HepG2 (cell line): ENCODE measurements around the gene TSNAXIP1. TPM values are rescaled to one million over a fixed set of nuclear protein-coding genes. Genes with fewer than 3 reads are reported as not detected.
A peak's percentile ranks its signal among the peaks of the same experiment; 100 is the strongest.

Experiments
- AHR ChIP-seq: IDR thresholded peaks from 2 replicates; pipeline ENCODE4 v1.6.1; 2018; ENCODE audit warnings: missing genetic modification reagents, missing compliant biosample characterization
- DNMT1 ChIP-seq: sonication (generic); formaldehyde crosslinking; IDR thresholded peaks from 2 replicates; pipeline ENCODE4 v1.5.1; 2020; ENCODE audit warnings: mild to moderate bottlenecking, missing genetic modification reagents
- FOXP1 ChIP-seq, 2 experiments: fragments of 450-650 bp in 1 of 2; IDR thresholded peaks; 2 replicates each; pipeline ENCODE4 v1.6.1; 2017 to 2018; ENCODE audit warnings: antibody characterized with exemption in 1 of 2
- KLF6 ChIP-seq: IDR thresholded peaks from 2 replicates; pipeline ENCODE4 v1.8.0; 2016; ENCODE audit warnings: missing biosample characterization, missing genetic modification reagents
- MED13 ChIP-seq: sonication (generic); formaldehyde crosslinking; IDR thresholded peaks from 2 replicates; pipeline ENCODE4 v1.5.0; 2020; ENCODE audit warnings: missing genetic modification reagents
- MIER3 ChIP-seq: IDR thresholded peaks from 2 replicates; pipeline ENCODE4 v1.6.1; 2016; ENCODE audit warnings: missing compliant biosample characterization, borderline replicate concordance
- ONECUT2 ChIP-seq: sonication (generic); formaldehyde crosslinking; IDR thresholded peaks from 2 replicates; pipeline ENCODE4 v1.4.0; 2020; ENCODE audit warnings: missing genetic modification reagents
- PHF20 ChIP-seq: sonication (generic); formaldehyde crosslinking; IDR thresholded peaks from 2 replicates; pipeline ENCODE4 v1.5.0; 2020; ENCODE audit warnings: mild to moderate bottlenecking, missing genetic modification reagents
- SP2 ChIP-seq: sonication (generic); formaldehyde crosslinking; IDR thresholded peaks from 2 replicates; pipeline ENCODE4 v1.5.1; 2020; ENCODE audit warnings: mild to moderate bottlenecking, missing genetic modification reagents
- TEAD3 ChIP-seq: optimal IDR thresholded peaks from 2 replicates; pipeline ENCODE3; 2016; ENCODE audit warnings: borderline replicate concordance
- ZBTB1 ChIP-seq: sonication (generic); formaldehyde crosslinking; IDR thresholded peaks from 2 replicates; pipeline ENCODE4 v1.4.0; 2020; ENCODE audit warnings: missing genetic modification reagents, borderline replicate concordance
- ZC3H13 ChIP-seq: sonication (generic); formaldehyde crosslinking; IDR thresholded peaks from 2 replicates; pipeline ENCODE4 v1.8.1; 2023; ENCODE audit warnings: mild to moderate bottlenecking, missing genetic modification reagents, moderate library complexity
- ZNF251 ChIP-seq: sonication (generic); formaldehyde crosslinking; IDR thresholded peaks from 2 replicates; pipeline ENCODE4 v1.9.0; 2021; ENCODE audit warnings: mild to moderate bottlenecking, missing genetic modification reagents
- ZNF263 ChIP-seq: sonication (generic); formaldehyde crosslinking; IDR thresholded peaks from 2 replicates; pipeline ENCODE4 v1.4.0; 2020; ENCODE audit warnings: missing genetic modification reagents
- ZNF446 ChIP-seq: sonication (generic); formaldehyde crosslinking; IDR thresholded peaks from 2 replicates; pipeline ENCODE4 v1.5.0; 2020; ENCODE audit warnings: mild to moderate bottlenecking, missing genetic modification reagents
- ZNF619 ChIP-seq: sonication (generic); formaldehyde crosslinking; IDR thresholded peaks from 2 replicates; pipeline ENCODE4 v1.4.0; 2020; ENCODE audit warnings: mild to moderate bottlenecking, missing genetic modification reagents
- polyA plus RNA-seq, 8 experiments: library from polyadenylated mRNA; depleted of rRNA in 3 of 8; stranded (reverse) in 7 of 8; unstranded in 1 of 8; fragments of >200 nt; fragmentation: Illumina TruSeq in 4 of 8; extraction: Trizol in 4 of 8; gene quantifications; 2 replicates each; pipeline versions ENCODE4 v1.2.1 to v1.2.3, GENCODE V29; 2011 to 2016; ENCODE audit warnings: low read depth in 4 of 8, missing spikeins in 1 of 8, mixed read lengths in 1 of 8; ENCODE audit not compliant: insufficient read depth in 1 of 8
- total RNA-seq, 5 experiments: library from RNA; depleted of rRNA; stranded (reverse); fragments of >200 nt; fragmentation: Illumina TruSeq; extraction: Trizol; gene quantifications; 2 replicates each; pipeline ENCODE4 v1.2.3, GENCODE V29; 2016; ENCODE audit warnings: low read depth in 1 of 5
- TF ChIP-seq, protein P1 (sequence below): sonication (generic); formaldehyde crosslinking; IDR thresholded peaks from 2 replicates; pipeline ENCODE4 v1.9.0; 2021; ENCODE audit warnings: mild to moderate bottlenecking, missing genetic modification reagents
- TF ChIP-seq, protein P2 (sequence below): sonication (generic); formaldehyde crosslinking; IDR thresholded peaks from 2 replicates; pipeline ENCODE4 v1.8.1; 2023; ENCODE audit warnings: mild to moderate bottlenecking, moderate library complexity, missing genetic modification reagents
- TF ChIP-seq, protein P3 (sequence below): sonication (generic); formaldehyde crosslinking; IDR thresholded peaks from 2 replicates; pipeline ENCODE4 v1.4.0; 2020; ENCODE audit warnings: missing genetic modification reagents
- TF ChIP-seq, protein P4 (sequence below): sonication (generic); formaldehyde crosslinking; IDR thresholded peaks from 2 replicates; pipeline ENCODE4 v1.4.0; 2020; ENCODE audit warnings: missing genetic modification reagents

Gene TSNAXIP1
- total and polyA plus RNA-seq, 2 of the 13 experiments (the other 11 are each of a cell fraction or from before 2014, with no cell fraction given) = 0.37 to 0.86 TPM

DNA sequence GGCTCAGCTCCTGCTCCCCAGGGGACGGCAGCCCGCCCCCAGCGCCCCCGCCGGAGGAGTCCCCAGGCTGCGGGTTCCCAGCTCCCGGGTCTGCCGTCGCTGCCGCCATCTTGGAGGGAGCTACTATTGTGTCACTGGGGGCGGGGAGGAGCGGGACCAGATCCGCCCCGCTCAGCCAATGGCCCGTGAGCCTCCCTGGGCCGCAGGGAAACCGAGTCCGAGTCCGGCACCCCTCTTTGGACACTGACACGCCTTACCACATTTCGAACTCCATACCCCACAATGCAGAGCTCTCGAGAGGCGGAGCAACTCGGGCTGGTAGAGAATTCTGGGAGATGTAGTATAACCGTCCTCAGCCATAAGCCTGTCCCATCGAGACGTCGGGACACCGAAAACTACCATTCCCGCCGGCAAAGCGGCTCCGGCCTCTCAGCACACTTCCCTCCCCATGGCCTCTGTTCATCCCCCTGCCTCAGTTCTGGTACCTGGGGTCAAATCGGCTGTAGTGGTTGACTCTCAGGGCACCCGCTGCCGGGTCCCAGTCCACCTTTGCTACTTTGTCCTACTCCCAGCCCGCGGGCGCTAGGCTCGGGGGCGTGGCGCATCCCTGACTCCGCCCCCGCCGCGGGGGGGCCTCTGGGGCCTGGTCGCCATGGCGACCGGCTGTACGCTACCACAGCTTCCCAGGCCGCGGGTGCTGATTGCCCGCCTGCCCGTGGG is at the start of gene TSNAXIP1, which contains the start of gene RANBP10 (continued):
- TF ChIP-seq, protein P1, sequence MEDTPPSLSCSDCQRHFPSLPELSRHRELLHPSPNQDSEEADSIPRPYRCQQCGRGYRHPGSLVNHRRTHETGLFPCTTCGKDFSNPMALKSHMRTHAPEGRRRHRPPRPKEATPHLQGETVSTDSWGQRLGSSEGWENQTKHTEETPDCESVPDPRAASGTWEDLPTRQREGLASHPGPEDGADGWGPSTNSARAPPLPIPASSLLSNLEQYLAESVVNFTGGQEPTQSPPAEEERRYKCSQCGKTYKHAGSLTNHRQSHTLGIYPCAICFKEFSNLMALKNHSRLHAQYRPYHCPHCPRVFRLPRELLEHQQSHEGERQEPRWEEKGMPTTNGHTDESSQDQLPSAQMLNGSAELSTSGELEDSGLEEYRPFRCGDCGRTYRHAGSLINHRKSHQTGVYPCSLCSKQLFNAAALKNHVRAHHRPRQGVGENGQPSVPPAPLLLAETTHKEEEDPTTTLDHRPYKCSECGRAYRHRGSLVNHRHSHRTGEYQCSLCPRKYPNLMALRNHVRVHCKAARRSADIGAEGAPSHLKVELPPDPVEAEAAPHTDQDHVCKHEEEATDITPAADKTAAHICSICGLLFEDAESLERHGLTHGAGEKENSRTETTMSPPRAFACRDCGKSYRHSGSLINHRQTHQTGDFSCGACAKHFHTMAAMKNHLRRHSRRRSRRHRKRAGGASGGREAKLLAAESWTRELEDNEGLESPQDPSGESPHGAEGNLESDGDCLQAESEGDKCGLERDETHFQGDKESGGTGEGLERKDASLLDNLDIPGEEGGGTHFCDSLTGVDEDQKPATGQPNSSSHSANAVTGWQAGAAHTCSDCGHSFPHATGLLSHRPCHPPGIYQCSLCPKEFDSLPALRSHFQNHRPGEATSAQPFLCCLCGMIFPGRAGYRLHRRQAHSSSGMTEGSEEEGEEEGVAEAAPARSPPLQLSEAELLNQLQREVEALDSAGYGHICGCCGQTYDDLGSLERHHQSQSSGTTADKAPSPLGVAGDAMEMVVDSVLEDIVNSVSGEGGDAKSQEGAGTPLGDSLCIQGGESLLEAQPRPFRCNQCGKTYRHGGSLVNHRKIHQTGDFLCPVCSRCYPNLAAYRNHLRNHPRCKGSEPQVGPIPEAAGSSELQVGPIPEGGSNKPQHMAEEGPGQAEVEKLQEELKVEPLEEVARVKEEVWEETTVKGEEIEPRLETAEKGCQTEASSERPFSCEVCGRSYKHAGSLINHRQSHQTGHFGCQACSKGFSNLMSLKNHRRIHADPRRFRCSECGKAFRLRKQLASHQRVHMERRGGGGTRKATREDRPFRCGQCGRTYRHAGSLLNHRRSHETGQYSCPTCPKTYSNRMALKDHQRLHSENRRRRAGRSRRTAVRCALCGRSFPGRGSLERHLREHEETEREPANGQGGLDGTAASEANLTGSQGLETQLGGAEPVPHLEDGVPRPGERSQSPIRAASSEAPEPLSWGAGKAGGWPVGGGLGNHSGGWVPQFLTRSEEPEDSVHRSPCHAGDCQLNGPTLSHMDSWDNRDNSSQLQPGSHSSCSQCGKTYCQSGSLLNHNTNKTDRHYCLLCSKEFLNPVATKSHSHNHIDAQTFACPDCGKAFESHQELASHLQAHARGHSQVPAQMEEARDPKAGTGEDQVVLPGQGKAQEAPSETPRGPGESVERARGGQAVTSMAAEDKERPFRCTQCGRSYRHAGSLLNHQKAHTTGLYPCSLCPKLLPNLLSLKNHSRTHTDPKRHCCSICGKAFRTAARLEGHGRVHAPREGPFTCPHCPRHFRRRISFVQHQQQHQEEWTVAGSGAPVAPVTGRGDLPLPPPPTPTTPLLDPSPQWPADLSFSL = no peak
- TF ChIP-seq FOXP1 (IDR thresholded peaks at IDR 0.05) (no peak), FOXP1 (CRISPR knock-in tag; IDR thresholded peaks at IDR 0.05) (no peak), ZNF446 (peak; percentile 37; the same call in 1 of the 2 replicates), AHR (CRISPR knock-in tag) (no peak), KLF6 (CRISPR knock-in tag) (peak; percentile 58; the same call in 1 of the 2 replicates), MED13 (CRISPR knock-in tag) (no peak), SP2 (CRISPR knock-in tag) (peak; percentile 81), DNMT1 (CRISPR knock-in tag) (0 out of 2 replicates have a peak, but pooled peaks have one; percentile 35), ZNF251 (no peak), PHF20 (CRISPR knock-in tag) (peak; percentile 74), ZNF263 (CRISPR knock-in tag) (no peak), ZNF619 (CRISPR knock-in tag) (peak; percentile 90; the same call in 1 of the 2 replicates), MIER3 (CRISPR knock-in tag) (peak; percentile 38), ONECUT2 (CRISPR knock-in tag) (no peak), ZBTB1 (no peak), TEAD3 (CRISPR knock-in tag) (peak; percentile 43), ZC3H13 (CRISPR knock-in tag) (peak; percentile 38)
- TF ChIP-seq, protein P2, sequence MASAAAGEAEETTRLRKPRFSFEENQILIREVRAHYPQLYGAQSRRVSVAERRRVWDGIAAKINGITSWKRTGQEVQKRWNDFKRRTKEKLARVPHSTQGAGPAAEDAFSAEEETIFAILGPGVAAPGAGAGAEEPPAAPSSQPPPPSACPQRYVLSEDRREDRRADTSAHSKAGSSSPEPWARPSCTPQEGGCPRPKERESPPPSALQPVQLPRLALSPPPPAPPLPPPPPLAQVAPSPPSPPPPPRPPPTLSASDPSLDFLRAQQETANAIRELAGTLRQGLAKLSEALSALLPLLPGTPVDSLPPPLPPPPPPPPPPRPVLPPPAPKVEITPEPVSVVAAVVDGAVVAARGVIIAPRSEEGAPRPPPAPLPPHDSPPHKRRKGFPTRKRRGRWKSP (CRISPR knock-in tag) = 0 out of 2 replicates have a peak, but pooled peaks have one; percentile 37
- TF ChIP-seq, protein P3, sequence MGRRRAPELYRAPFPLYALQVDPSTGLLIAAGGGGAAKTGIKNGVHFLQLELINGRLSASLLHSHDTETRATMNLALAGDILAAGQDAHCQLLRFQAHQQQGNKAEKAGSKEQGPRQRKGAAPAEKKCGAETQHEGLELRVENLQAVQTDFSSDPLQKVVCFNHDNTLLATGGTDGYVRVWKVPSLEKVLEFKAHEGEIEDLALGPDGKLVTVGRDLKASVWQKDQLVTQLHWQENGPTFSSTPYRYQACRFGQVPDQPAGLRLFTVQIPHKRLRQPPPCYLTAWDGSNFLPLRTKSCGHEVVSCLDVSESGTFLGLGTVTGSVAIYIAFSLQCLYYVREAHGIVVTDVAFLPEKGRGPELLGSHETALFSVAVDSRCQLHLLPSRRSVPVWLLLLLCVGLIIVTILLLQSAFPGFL (CRISPR knock-in tag) = no peak
- TF ChIP-seq, protein P4, sequence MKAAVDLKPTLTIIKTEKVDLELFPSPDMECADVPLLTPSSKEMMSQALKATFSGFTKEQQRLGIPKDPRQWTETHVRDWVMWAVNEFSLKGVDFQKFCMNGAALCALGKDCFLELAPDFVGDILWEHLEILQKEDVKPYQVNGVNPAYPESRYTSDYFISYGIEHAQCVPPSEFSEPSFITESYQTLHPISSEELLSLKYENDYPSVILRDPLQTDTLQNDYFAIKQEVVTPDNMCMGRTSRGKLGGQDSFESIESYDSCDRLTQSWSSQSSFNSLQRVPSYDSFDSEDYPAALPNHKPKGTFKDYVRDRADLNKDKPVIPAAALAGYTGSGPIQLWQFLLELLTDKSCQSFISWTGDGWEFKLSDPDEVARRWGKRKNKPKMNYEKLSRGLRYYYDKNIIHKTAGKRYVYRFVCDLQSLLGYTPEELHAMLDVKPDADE (CRISPR knock-in tag) = no peak
